HG02970 (cell line): Measurements from ENCODE around the gene ATRIP.

Experiments used
- ATAC-seq: cut with Tn5 transposase; IDR thresholded peaks from one replicate; pipeline ENCODE4 v1.9.1; 2021; ENCODE audit warnings: mild to moderate bottlenecking, moderate library complexity, moderate number of reproducible peaks; ENCODE audit not compliant: unreplicated experiment, low FRiP score

The ATRIP gene

DNA sequence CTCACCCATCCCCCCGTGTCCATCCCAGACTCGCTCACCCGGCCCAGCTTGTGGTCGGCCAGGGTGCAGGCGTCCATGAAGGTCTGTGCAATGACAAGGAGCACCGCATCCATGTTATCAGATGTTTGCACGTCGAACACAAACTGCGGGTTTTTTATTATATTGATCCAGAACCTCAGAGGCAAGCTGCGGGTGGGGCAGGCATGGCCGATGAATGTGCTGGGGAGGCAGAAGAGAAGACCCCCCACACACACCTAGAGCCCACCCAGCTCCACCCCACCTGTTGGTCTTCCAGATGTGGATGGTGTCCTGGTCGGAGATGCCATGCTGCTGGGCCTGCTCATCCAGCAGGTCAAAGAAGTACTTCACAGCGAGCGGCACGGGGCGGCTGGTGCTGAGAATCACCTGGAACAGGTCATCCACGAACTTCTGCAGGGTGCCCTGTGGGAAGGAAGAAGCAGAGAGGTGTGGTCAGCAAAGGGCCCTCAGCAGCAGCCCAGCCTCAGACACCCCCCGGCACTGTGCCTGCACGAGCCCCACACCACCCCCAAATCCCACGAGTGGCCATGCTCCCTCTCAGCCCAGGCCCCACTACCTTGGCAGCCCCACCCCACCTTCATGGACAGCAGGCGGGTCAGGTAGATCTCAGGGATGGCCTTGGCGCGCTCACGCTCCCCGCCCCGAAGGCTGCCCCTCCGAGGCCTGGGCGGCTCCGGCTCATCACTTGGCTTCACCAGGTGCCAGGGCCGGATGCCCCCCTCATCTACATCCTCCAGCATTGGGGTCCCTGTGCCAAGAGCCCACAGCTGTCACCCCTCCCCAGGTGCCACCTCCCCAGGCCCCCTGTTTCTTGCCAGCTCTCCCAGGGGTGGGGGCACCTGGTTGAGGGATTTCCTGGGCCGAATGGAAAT, 37.0 kb upstream of the ATRIP start:
- ATAC-seq, result no peak

DNA sequence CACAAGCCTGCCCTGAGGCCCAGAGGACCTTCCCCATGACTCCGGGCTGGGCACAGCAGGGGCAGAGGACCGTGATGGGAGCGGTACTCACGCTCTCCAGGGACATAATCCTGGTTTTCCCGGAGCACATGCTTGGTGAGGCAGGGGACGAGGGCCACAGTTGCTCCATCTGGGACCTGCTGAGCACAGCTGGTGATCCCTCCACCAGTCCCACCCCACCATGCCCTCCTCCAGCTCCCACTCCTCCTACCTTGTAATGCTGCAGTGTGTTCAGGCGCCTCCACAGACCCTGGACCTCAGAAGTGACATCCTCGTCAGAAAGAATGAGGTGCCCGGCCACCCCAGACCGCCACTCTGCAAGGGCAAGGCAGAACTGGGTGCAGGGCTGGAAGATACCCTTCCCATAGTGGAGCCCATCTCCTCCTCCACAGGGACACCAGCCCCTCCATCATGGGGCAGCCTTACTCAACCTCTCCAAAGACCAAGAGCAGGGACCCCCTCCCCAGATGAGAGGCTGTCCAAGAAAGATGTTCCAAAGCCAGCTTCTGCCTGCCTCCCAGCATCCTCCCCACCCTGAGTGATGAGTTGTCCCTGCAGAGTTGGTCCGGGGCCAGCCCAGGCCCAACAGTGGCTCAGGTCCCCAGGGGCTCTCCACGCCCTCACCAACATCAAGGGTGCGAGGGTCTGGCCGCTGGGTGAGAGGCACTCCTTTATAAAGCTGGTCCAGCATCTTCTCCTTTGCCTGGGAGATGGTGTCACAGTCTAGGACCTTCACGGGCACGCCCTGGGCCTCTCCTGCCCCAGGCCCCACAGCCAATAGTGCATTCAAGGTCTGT, 36.1 kb upstream of the ATRIP start:
- no peak for ATAC-seq

DNA sequence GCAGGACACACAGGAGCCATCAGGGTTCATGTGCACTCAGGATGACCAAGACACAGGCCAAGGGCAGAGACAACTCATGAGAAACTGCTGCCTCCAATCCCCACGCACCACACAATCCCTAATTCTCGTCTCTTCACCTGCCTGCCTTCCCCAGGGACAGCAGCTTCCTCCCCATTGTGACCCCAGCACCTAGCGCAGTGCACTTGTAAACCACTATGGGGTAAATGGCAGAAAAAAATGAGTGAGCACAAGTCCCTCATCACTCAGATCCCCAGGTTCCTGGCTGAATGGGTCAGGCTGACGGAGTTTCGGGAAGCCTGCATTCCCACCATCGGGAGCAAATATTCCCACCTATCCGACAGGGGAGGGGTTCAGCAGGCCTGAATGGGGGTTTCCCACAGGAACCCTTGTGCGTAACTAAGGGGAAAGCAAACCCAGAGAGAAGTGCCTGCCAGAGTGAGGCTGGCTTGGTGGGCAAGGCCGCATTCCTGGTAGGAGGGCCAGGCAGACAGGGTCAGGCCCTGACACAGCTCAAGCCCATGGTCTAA, 35.4 kb upstream of the ATRIP start:
- no peak for ATAC-seq

DNA sequence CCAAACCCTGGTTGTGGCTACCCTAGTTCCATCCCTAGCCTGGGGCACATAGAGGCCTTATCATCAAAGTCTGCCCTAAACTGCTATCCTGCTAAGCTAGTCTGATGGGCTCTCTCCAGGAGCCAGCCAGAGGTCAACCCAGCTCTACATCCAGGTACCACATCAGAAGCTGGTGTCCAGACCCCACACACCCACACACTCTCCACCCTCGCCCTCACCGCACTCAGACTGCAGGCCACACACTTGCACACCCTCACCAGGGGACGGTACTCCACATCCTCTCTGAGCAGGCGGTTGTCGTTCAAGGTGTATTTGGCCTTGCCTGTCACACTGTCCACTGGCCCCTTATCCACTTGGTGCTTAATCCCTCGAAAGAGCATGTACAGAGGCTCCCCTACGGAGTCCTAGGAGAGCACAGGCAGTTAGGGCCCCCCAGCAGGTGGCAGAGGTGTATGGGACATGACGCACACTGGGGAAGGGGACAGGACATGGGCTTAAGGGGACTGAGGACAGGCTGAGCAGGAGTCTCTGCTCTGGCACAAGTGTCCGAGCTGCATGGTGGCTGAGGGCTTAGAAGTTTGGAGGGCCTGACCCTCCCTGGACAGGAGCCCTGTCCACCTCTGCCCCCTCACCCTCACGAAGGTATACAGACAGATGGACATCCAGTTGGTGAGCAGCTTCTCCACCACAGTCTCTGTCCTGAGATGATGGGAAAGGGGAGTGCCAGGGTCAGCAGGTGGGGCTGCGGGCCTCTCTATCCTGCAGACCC, 34.7 kb upstream of the ATRIP start:
- no peak for ATAC-seq

DNA sequence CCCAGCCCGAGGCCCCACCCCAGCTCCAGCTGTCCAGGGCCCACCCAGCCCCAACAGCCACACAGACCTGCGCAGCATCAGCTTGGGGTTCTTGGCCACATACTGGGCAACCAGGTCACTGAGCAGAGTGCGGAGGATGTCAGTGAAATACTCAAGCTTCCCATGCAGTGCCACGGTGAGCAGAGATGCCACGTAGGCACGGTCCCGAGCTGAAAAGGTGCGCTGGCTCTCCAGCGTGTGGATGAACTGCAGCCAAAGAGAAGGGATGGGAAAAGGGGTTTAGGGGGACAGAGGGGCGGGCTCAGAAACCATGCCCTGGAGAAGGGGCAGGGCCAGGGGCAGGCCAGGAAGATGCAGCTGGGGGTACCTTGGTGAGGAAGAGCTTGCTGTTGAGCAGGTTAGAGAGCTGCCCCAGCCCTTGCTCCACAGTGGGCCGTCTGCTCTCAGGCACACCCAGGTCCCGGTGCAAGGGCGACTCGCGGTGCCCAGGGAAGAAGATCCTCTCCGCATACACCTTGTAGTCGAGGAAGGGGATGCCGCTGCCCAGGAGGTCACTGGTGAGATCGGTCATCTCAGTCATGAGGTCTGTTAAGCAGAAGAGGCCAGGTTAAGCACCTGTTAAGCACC, 34.0 kb upstream of the ATRIP start:
- no peak for ATAC-seq

DNA sequence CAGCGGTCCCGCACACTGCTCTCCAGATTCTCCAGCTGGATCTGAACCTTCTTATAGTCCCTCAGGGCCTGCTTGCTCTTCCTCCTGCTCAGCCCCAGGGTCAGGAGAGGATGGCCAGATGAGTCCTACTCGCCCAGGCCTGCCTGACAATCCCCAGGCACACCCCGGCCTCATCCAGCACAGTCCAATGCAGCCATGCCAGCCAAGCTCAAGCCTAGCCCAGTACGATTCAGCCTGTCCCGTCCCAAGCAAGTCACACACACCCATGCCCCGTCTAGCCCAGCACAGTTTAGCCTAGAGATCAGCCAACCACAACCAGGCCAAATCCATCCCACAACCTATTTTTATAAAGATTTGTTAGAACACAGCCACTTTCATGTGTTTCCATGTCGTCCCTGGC, 33.5 kb upstream of the ATRIP start:
- ATAC-seq, result no peak

DNA sequence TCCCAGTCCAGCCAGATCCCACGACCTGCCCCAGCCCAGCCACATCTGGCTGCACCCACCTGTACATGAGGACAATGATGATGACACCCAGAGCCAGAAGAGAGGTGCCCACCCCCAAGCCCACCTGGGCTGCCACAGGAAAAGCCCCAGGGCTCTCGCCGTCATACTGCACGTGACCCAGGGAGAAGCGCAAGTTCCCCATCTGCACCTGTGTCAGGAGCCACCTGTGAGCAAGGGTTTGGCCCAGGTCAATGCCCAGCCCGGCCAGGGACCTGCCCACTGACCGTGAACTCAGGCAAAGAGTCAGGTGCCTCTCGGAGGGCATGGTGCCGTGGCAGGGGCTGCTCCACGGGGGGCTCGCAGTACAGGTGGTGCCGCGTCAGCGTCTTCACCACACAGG, 32.9 kb upstream of the ATRIP start:
- no peak for ATAC-seq

DNA sequence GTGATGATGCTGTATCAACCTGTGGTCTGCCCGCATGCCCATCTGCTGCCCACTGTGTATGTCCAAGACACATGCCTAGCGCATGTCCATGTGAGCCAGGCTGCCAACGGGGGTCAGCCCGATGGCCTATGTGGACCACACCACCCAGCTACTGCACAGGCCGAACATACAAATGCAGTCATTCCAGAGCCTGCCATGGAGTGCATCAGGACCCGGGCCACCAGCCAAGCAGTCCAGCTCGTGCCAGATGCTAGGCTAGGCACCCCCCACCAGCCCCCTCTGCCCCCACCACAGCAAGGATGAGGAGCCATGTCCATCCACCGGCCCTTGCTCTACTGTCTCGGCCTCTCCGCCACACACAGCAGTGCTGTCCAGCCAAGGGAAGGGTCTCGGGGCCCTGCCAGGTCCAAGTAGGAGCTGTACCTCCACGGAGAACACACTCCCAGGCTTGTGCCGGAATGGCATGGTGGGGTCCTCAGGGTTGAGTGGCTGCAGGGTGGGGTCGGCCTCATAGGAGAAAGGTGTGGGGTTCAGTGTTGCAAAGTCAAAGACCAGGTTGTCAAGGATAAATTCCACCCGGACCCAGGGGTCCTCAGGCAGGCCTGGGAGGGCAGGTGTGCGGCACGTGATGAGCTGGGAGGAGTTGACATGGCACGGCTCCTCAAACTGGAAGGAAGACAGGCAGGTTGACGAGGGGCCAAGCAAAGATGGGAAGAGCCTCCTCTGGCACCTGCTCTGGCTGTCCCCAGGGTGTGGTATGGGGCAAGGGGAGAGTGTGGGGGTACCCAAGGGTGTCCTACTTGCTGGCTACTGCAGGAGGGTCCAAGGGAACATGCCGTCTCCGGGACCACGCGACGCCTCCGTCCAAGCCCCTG, 31.9 kb upstream of the ATRIP start:
- ATAC-seq, result no peak

DNA sequence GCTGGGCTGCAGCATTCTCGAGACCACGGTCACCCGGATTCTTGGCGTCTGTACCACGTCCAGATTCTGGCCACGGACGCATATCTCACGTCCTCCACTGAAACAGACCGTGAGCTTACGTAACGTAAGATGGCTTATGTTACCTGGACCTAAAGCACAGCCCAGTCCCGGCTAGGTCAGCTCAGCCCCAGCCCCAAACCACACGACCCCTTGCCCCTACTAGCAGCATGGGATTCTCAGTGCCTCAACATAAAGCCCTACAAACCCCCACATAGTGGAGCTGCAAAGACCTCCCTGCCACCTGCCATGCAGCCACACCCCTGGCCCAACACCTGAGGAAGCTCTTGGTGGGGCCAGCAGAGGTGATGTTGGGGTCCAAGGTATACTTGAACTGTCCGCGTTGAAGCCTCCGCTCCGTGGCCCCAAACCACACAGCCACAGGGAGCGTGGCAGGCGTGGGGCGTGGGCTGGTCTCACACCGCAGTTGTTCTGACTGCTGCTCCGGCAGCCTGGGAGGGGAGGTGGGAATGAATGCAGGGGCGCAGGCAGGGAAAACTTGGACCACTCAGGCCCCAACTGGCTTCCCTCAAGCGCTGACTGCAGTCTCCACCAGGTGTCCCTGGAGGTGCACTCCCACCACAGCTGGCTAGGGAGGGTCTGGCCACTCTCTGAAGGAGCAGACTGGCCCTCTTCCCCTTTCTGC, 31.1 kb upstream of the ATRIP start:
- no peak for ATAC-seq

DNA sequence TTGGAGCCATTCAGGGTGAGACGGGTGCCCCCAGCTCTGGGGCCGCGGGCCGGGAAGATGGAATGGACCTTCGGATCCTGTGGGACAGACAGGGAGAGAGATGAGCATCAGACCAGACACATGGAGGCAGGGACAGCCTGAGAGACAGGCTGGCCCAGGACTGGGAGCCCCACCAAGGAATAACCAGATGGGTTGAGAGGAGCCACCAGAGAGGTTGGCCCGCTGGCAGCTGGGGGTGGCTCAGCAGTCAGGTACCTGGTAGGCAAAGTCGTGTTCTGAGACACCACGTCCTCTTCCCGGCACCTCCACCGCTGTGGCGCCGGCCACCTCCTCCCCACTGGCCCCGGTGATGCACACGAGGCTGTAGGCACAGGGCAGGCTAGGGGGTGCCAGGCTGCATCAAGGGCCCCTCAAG, 30.4 kb upstream of the ATRIP start:
- no peak for ATAC-seq

DNA sequence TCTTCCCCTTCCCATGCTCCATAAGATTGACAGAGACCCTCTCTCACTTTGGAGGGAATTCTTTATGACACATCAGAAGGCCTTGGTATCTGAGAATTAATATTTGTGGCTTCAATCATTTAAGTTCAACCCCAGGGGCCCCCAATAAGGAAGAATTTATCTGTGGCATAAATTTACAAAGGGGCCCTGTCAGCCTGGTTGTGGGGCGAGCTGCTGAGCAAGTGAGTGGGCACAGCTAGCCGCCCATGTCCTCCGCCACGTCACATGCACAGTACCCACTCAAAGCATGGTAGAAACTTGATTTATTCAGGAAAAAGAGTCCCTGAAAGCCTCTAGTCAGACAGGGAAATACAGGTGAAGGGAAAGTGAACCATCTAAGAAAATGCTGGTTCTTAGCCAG, 30.0 kb upstream of the ATRIP start:
- no peak for ATAC-seq

DNA sequence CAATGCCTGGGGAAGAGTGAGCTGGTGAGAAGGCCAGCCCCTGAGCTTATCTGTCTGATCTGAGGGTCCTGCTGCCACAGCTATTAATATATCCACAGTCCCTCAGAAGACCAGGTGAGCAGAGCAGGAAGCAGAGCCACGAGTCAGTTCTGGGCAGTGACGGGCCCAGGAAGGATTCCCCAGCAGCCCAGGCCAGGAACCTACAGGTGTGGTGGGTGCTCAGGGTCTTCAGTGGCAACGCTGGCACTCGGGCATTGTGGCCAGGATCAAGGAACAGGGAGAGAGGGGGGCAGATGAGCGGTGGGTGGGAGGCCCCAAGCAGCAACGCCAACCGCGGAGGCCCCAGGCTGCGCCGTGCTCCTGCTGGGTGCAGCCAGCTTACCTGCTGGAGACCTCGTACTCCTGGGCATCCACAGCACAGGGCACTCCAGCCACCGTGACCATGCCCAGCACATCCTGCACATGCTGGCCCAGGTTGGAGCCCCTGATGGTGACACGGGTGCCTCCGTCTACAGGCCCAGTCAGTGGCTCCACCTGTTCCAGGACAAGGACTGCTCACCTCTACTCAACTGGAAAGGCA, 28.9 kb upstream of the ATRIP start:
- no peak for ATAC-seq

DNA sequence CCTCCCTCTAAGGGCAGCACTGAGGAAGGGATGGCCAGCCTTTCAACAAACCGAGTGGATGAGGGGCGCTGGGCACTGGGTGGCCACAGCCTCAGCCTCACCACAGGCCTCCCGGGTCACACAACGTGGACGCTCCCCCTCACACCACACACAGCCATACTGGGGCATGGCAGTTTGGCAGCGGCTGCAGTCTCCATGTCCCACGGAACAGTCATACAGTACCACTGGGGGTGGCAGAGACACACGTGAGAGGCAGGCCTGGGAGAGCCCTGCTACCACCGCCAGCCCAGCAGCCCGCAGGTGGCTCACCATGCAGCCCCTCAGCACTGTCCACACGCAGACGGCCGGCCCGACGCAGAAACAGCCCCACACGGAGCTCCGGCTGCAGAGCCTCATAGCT, 28.4 kb upstream of the ATRIP start:
- ATAC-seq, result no peak

DNA sequence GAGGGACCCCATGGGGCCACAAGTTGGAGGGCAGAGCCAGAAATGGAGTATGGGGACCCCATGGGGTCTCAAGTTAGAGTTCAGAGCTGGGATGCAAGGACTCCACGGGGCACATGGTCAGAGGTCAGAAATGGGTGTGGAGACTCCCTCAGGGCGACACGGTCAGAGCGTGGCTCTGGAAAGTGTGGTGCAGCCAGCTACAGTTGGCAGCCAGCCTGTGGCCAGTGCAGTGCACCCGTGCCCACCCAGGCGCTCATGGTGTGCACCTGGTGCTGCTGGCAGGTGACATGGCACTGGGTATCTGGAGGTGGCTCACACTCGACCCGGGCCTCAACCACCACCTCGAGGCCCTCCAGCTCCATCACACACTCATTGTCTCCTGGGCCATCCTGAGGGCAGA, 27.9 kb upstream of the ATRIP start:
- no peak for ATAC-seq

DNA sequence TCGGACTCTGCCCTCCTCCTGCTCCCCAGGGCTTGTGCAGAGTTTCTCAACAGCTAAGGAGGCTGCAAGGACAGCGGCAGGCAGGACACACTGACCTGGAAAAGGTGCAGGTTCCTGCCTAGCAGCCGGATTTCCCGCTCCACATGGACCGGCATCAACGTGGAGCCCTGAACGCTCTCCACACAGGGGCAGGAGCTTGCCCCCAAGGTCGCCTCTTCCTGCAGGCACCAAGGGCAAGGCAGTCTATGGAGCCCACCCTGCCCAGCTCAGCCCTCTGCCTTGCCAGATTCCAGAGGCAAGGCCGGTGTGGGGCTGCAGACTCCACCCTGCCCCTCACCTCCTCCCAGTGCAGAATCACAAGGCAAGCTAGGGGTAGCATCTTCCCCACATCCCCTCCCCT, 27.4 kb upstream of the ATRIP start:
- no peak for ATAC-seq

DNA sequence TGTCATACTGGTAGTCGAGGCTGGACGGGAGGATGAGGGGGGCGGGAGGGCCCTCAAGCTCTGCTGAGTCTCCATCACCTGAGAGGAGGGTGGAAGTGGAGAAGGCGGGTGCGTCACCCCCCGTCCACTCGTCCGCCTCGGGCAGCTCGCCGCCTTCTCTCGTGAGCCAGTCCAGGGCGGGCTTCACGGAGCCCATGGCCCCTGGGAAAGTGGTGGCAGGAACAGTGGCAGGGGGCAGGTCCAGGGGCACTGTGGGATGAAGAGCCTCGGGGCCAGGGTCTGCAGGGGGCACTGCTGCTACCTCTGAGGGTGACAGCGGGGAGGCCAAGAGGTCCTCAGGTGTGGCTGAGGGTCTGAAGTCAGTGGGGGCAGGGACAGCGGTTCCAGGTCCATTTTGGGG, 26.9 kb upstream of the ATRIP start:
- no peak for ATAC-seq

DNA sequence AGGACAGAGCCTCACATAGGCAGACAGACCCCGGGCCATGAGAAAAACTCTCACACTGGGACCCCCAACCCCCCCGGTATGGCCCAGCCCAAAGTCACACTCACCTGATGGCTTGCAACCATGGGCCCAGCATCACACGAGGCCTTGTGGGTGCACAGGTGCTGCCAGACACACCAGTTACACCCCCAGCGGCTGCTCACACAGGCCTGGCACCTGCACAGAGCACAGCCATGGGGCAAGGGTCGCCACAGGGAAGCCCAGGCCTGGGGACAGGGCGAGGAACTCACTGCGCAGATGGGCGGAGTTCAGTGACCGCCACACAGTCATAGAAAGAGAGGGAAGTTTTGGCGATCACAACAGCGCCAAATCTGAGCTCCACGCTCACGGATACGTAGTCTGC, 26.0 kb upstream of the ATRIP start:
- ATAC-seq, result no peak

DNA sequence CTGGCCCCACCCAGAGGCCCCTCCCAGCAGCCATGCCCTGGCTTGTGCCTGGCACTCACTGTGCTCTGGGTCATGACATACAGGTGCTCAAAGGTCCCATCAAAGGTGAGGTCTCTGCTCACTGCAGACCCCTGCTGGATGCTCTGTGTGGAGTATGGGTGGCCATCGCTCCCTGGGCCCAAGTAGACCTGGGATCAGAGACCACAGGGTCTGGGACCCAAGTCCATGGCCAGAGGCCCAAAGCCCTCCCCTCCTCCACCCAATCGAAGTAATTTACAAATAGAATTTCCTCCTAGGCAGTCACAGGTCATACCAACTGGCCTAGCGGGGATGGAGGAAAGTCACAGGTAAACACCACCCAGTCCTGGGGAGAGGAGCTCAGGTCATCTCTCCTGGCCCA, 24.3 kb upstream of the ATRIP start:
- ATAC-seq, result no peak
